ENCODE data around the gene FRS3. TPM values are rescaled to one million over a fixed set of nuclear protein-coding genes. Genes with fewer than 3 reads are reported as not detected.
"Not testable (repeated sequence)": the region's sequence is repeated elsewhere in the genome, so short reads cannot be mapped to it uniquely, and the experiment has no call there.

Gene FRS3
- total and polyA plus RNA-seq, 11 donors, result 3.2 to 6.8 (median 5.1) TPM

GRCh38 chr6:41768545-41769308, 11.0 kb downstream of the FRS3 start:
- ATAC-seq, result no peak
- Histone ChIP-seq H3K36me3 (peaks cover 0 to 45% (median 36%) of the 10 kb centered on the region in 9 donors), H3K4me3 (no peak overlapping the region), H3K4me1 (peaks cover 0 to 28% (median 19%) of the 10 kb centered on the region in 12 donors), H3K9me3 (no peaks in the 10 kb centered on the region), H3K27ac (peak overlapping the region in 1 of 12 donors; percentile 73), H3K27me3 (no peaks in the 10 kb centered on the region)
- no peak for DNase-seq
- TF ChIP-seq, protein P1, sequence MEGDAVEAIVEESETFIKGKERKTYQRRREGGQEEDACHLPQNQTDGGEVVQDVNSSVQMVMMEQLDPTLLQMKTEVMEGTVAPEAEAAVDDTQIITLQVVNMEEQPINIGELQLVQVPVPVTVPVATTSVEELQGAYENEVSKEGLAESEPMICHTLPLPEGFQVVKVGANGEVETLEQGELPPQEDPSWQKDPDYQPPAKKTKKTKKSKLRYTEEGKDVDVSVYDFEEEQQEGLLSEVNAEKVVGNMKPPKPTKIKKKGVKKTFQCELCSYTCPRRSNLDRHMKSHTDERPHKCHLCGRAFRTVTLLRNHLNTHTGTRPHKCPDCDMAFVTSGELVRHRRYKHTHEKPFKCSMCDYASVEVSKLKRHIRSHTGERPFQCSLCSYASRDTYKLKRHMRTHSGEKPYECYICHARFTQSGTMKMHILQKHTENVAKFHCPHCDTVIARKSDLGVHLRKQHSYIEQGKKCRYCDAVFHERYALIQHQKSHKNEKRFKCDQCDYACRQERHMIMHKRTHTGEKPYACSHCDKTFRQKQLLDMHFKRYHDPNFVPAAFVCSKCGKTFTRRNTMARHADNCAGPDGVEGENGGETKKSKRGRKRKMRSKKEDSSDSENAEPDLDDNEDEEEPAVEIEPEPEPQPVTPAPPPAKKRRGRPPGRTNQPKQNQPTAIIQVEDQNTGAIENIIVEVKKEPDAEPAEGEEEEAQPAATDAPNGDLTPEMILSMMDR (IDR thresholded peaks at IDR 0.05), result no peak
- TF ChIP-seq POLR2A (IDR thresholded peaks at IDR 0.05), result no peak
- WGBS, 4 donors, result 67 to 75% (median 72%) methylated on average over 7 to 10 of the region's 10 CpGs
- intact Hi-C loops (cut with DNase I), result loop anchor here in 1 of 10 donors (5.0 kb wide), 1 partner anchor 61 kb away; no protein-coding TSS in a partner anchor

GRCh38 chr6:41767112-41767833, 12.4 kb downstream of the FRS3 start:
- Histone ChIP-seq H3K9me3 (no peaks in the 10 kb centered on the region), H3K4me1 (peaks cover 0 to 28% (median 19%) of the 10 kb centered on the region in 12 donors), H3K36me3 (peaks cover 0 to 30% (median 22%) of the 10 kb centered on the region in 9 donors), H3K27ac (peak overlapping the region in 11 of 12 donors; percentile 32 to 79 (median 61)), H3K4me3 (no peak overlapping the region), H3K27me3 (no peaks in the 10 kb centered on the region)
- no peak for TF ChIP-seq POLR2A (IDR thresholded peaks at IDR 0.05)
- TF ChIP-seq, protein P1 (IDR thresholded peaks at IDR 0.05), result no peak
- DNase-seq (peak in 4 of 5 donors; percentile 71 to 78 (median 72)), ATAC-seq (peak; percentile 78 to 92 (median 88))
- intact Hi-C loops (cut with DNase I), result loop anchor here in 1 of 10 donors (5.0 kb wide), 1 partner anchor 60 kb away; no protein-coding TSS in a partner anchor
- WGBS, 4 donors, result 16 to 27% (median 19%) methylated on average over 10 to 12 of the region's 12 CpGs

DNA sequence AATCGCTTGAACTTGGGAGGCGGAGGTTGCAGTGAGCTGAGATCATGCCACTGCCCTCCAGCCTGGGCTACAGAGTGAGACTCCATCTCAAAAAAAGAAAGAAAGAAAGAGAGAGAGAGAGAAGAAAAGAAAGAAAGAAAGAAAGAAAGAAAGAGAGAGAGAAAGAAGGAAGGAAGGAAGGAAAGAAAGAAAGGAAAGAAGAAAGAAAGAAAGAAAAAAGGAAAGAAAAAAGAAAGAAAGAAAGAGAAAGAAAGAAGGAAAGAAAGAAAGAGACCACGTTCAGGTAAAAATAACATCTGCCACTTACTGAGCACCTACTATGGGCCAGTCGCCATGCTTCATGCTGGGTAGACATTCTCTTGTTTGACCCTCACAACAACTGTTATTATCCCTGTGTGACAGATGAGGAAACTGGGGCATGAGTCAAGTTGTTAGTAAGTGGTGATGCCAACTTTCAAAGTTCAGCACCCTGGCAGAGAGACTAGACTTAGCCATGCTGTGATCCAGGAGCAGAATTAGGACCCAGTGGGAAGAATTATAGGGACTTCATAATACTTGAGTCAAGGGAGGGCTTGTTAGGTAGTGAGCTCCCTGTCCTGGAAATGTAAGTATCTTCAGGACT, 13.5 kb downstream of the FRS3 start:
- H3K27me3 ChIP-seq, H3K4me3 ChIP-seq, H3K9me3 ChIP-seq, DNase-seq: not testable (repeated sequence)
- H3K4me1 ChIP-seq, result peaks cover 0 to 28% (median 19%) of the 10 kb centered on the region in 12 donors
- H3K36me3 ChIP-seq, result peaks cover 0 to 19% (median 11%) of the 10 kb centered on the region in 9 donors
- H3K27ac ChIP-seq, result peak overlapping the region in 8 of 12 donors; percentile 32 to 79 (median 68)
- intact Hi-C loops (cut with DNase I), result loop anchor here in 1 of 10 donors (5.0 kb wide), 1 partner anchor 59 kb away; no protein-coding TSS in a partner anchor
- 92 to 93% (median 93%) methylated on average over 4 of the region's 4 CpGs for WGBS, 4 donors
- ATAC-seq, result peak in 1 of 4 donors; percentile 47

GRCh38 chr6:41763470-41763869, 16.2 kb downstream of the FRS3 start:
- no peak for DNase-seq
- intact Hi-C loops (cut with DNase I), result no loop called here
- TF ChIP-seq, protein P1 (IDR thresholded peaks at IDR 0.05), result no peak
- TF ChIP-seq POLR2A (IDR thresholded peaks at IDR 0.05), result no peak
- H3K4me1 ChIP-seq, result peaks cover 0 to 22% (median 18%) of the 10 kb centered on the region in 12 donors
- ATAC-seq, result no peak
- H3K27ac ChIP-seq, result no peak overlapping the region
- H3K4me3 ChIP-seq, result no peak overlapping the region
- H3K27me3 ChIP-seq, result no peaks in the 10 kb centered on the region
- H3K9me3 ChIP-seq, result no peaks in the 10 kb centered on the region
- H3K36me3 ChIP-seq, result no peaks in the 10 kb centered on the region
- WGBS, 4 donors, result 47 to 63% (median 54%) methylated on average over 2 of the region's 2 CpGs

Measured in heart left ventricle (tissue), 16 donors.